ENCODE measurements around the gene CTSF. TPM values are rescaled to one million over a fixed set of nuclear protein-coding genes. Genes with fewer than 3 reads are reported as not detected.
A peak's percentile ranks its signal among the peaks of the same experiment; 100 is the strongest.
"Not testable (repeated sequence)": the region's sequence is repeated elsewhere in the genome, so short reads cannot be mapped to it uniquely, and the experiment has no call there.

The CTSF gene
- total RNA-seq, 1 donor from 2014 or later: 0.73 TPM

- Mint-ChIP-seq H3K27me3 (ENCODE audit: insufficient read depth) (no peaks in the 10 kb centered on the region), H3K4me1 (ENCODE audit: low read depth) (peaks cover 6% of the 10 kb centered on the region), H3K4me3 (no peak overlapping the region), H3K9me3 (no peaks in the 10 kb centered on the region), H3K36me3 (ENCODE audit: low read depth) (peaks cover 17% of the 10 kb centered on the region), H3K27ac (no peak overlapping the region)
- intact Hi-C loops (cut with micrococcal nuclease): no loop called here
- no peak for DNase-seq (ENCODE audit: low spot score)
Measured at GRCh38 chr11:66600219-66600618, 31.8 kb upstream of the CTSF start.

DNA sequence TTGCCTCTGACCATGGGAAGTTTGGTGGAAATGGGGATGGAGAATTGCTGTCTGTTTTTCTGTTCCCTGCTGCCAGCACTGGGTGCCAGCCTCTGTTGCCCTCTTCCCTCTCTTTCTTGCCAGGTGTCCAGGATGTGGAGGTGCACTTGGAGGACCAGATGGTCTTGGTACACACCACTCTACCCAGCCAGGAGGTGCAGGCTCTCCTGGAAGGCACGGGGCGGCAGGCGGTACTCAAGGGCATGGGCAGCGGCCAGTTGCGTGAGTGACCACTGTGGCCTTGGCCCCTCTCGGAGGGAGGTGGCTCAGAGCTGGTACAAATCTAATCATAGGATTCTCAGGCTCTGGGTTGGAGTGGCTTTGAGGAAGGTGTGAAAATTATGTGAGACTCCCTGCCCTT, 30.6 kb upstream of the CTSF start:
- peaks cover 13% of the 10 kb centered on the region for H3K4me1 Mint-ChIP-seq (ENCODE audit: low read depth)
- intact Hi-C loops (cut with micrococcal nuclease): no loop called here
- peaks cover 9% of the 10 kb centered on the region for H3K36me3 Mint-ChIP-seq (ENCODE audit: low read depth)
- no peak overlapping the region for H3K27ac Mint-ChIP-seq
- no peak overlapping the region for H3K4me3 Mint-ChIP-seq
- no peaks in the 10 kb centered on the region for H3K27me3 Mint-ChIP-seq (ENCODE audit: insufficient read depth)
- no peak for DNase-seq (ENCODE audit: low spot score)
- H3K9me3 Mint-ChIP-seq: no peaks in the 10 kb centered on the region

- Mint-ChIP-seq H3K36me3 (ENCODE audit: low read depth) (peaks cover 4% of the 10 kb centered on the region), H3K27me3 (ENCODE audit: insufficient read depth) (no peaks in the 10 kb centered on the region), H3K4me1 (ENCODE audit: low read depth) (peaks cover 30% of the 10 kb centered on the region), H3K9me3 (no peaks in the 10 kb centered on the region), H3K27ac (peak overlapping the region; percentile 68), H3K4me3 (peak overlapping the region; percentile 72)
- no peak for DNase-seq (ENCODE audit: low spot score)
- intact Hi-C loops (cut with micrococcal nuclease): no loop called here
Measured at GRCh38 chr11:66595245-66595904, 27.0 kb upstream of the CTSF start.

- Mint-ChIP-seq H3K9me3 (no peaks in the 10 kb centered on the region), H3K27ac (peak overlapping the region; percentile 97), H3K4me1 (ENCODE audit: low read depth) (peaks cover 30% of the 10 kb centered on the region), H3K27me3 (ENCODE audit: insufficient read depth) (no peaks in the 10 kb centered on the region), H3K36me3 (ENCODE audit: low read depth) (peaks cover 3% of the 10 kb centered on the region), H3K4me3 (peak overlapping the region; percentile 100)
- intact Hi-C loops (cut with micrococcal nuclease): loop anchor here (1.0 to 2.0 kb wide), 6 partner anchors 23 to 249 kb away; partner anchors contain the start of genes ACTN3, RBM14, RBM4 and RCE1
- DNase-seq (ENCODE audit: low spot score): no peak
Measured at GRCh38 chr11:66593650-66594049, 25.2 kb upstream of the CTSF start.

DNA sequence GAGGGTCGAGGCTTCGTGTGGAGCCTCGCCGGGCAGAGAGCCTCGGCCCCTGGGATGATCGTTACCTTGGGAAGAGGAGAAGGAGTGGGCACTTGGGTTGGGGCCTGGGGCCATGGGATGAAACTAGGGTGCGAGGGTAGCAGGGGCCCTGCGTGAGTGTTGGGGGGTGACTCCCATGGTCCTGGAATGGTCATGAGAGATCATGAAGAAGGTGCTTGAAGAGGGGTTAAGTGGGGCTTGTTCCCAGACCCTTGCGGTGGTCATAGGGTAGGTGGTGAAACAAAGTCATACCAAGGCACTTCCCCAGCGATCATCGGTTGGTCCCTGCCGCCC, 24.9 kb upstream of the CTSF start:
- Mint-ChIP-seq H3K27me3 (ENCODE audit: insufficient read depth) (no peaks in the 10 kb centered on the region), H3K4me3 (peak overlapping the region; percentile 100), H3K4me1 (ENCODE audit: low read depth) (peaks cover 30% of the 10 kb centered on the region), H3K36me3 (ENCODE audit: low read depth) (peaks cover 3% of the 10 kb centered on the region), H3K9me3 (no peaks in the 10 kb centered on the region), H3K27ac (peak overlapping the region; percentile 97)
- intact Hi-C loops (cut with micrococcal nuclease): loop anchor here (1.0 to 2.0 kb wide), 6 partner anchors 23 to 250 kb away; partner anchors contain the start of genes ACTN3, RBM14, RBM4 and RCE1
- no peak for DNase-seq (ENCODE audit: low spot score)

GRCh38 chr11:66592457-66593302, 24.3 kb upstream of the CTSF start, which contains the start of the genes CCDC87 and CCS:
Gene CCDC87 (minus strand): TSS chr11:66593063. CDS start chr11:66593015, 48 bp downstream.
Gene CCS (plus strand): TSS chr11:66593185. CDS start chr11:66593262, 77 bp downstream.
- H3K4me3 Mint-ChIP-seq: peak within 1 kb of the TSS; percentile 100
- H3K4me1 Mint-ChIP-seq (ENCODE audit: low read depth): peaks cover 30% of the 10 kb centered on the region
- DNase-seq (ENCODE audit: low spot score): peak; percentile 96
- H3K36me3 Mint-ChIP-seq (ENCODE audit: low read depth): peaks cover 3% of the 10 kb centered on the region
- H3K27me3 Mint-ChIP-seq (ENCODE audit: insufficient read depth): no peaks in the 10 kb centered on the region
- H3K9me3 Mint-ChIP-seq: no peaks in the 10 kb centered on the region
- intact Hi-C loops (cut with micrococcal nuclease): loop anchor here (1.0 to 2.0 kb wide), 6 partner anchors 24 to 250 kb away; partner anchors contain the start of genes ACTN3, RBM14, RBM4 and RCE1
- H3K27ac Mint-ChIP-seq: peak within 1 kb of the TSS; percentile 97

- peaks cover 3% of the 10 kb centered on the region for H3K36me3 Mint-ChIP-seq (ENCODE audit: low read depth)
- intact Hi-C loops (cut with micrococcal nuclease): no loop called here
- H3K4me1 Mint-ChIP-seq (ENCODE audit: low read depth): peaks cover 30% of the 10 kb centered on the region
- H3K27me3 Mint-ChIP-seq (ENCODE audit: insufficient read depth): no peaks in the 10 kb centered on the region
- no peak overlapping the region for H3K27ac Mint-ChIP-seq
- DNase-seq (ENCODE audit: low spot score): no peak
- no peak overlapping the region for H3K4me3 Mint-ChIP-seq
- H3K9me3 Mint-ChIP-seq: no peaks in the 10 kb centered on the region
Measured at GRCh38 chr11:66591175-66591574, 22.8 kb upstream of the CTSF start.

DNA sequence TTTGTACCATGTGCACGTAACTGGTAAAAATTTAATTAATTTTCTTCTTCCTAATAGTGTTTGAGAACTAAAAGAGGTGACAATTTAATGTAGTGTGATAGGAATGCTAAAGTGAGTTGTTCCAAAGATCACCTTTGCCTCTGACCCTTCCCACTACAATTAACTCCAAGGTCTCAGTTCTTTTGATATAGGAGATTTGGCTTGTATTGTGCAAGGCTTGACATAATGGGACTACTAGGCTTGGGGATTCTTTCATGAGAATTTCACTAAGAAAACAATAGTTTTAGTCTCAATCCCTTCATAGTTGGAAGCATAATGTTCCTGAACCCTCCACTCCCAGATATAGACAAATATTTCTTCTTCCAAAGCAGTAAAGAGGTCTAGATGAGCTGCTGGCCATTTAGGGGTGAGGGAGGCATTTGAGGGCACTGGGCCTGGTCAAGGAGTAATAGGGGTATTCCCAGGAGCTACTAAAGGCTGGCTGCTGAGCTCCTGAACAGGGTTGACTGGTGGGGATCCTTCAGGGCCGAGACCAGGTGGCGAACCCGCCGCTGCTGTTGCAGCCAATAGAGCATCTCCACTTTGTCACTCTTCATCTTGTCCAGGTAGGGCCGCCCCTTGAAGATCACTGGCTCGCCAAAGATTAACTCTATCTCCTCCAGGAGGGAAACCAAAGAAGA, 21.7 kb upstream of the CTSF start:
- intact Hi-C loops (cut with micrococcal nuclease): no loop called here
- Mint-ChIP-seq H3K4me3 (no peak overlapping the region), H3K4me1 (ENCODE audit: low read depth) (peaks cover 24% of the 10 kb centered on the region), H3K27ac (no peak overlapping the region), H3K36me3 (ENCODE audit: low read depth) (peaks cover 3% of the 10 kb centered on the region), H3K27me3 (ENCODE audit: insufficient read depth) (no peaks in the 10 kb centered on the region), H3K9me3 (no peaks in the 10 kb centered on the region)
- no peak for DNase-seq (ENCODE audit: low spot score)

DNA sequence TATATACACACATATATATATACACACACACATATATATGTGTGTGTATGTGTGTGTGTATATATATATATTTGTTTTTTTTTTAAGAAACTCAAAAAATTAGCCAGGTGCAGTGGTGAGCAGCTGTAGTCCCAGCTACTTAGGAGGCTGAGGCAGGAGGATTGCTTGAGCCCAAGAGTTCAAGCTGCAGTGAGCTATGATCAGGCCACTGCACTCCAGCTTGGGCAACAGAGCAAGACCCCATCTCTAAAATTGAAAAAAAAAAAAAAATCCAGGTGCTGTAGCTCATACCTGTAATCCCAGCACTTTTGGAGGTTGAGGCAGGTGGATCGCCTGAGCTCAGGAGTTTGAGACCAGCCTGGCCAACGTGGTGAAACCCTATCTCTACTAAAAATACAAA, 20.9 kb upstream of the CTSF start:
- H3K9me3 Mint-ChIP-seq; H3K36me3 Mint-ChIP-seq (ENCODE audit: low read depth); H3K27ac Mint-ChIP-seq; H3K27me3 Mint-ChIP-seq (ENCODE audit: insufficient read depth); intact Hi-C loops (cut with micrococcal nuclease); H3K4me3 Mint-ChIP-seq; DNase-seq (ENCODE audit: low spot score): not testable (repeated sequence)
- H3K4me1 Mint-ChIP-seq (ENCODE audit: low read depth): peaks cover 17% of the 10 kb centered on the region

DNA sequence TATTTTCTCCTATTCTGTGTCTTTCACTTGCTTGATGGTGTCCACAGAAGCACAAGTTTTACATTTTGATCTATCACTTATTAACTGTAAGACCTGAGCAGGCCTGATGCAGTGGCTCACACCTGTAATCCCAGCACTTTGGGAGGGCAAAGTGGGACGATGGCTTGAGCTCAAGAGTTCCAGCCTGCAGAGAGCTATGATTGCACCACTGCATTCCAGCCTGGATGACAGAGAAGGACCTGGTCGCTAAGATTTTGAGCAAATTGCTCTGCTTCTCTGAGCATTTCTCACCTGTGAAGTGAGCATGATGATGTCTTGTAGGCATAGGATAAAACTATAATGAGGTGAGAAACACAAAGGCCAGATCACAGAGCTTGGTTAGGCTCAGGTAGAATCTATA, 17.7 kb upstream of the CTSF start:
- Mint-ChIP-seq H3K4me1 (ENCODE audit: low read depth) (peaks cover under 1% of the 10 kb centered on the region), H3K27me3 (ENCODE audit: insufficient read depth) (peaks cover 2% of the 10 kb centered on the region), H3K36me3 (ENCODE audit: low read depth) (peaks cover 3% of the 10 kb centered on the region), H3K4me3 (no peak overlapping the region), H3K9me3 (peaks cover 9% of the 10 kb centered on the region), H3K27ac (no peak overlapping the region)
- DNase-seq (ENCODE audit: low spot score): no peak
- intact Hi-C loops (cut with micrococcal nuclease): no loop called here

DNA sequence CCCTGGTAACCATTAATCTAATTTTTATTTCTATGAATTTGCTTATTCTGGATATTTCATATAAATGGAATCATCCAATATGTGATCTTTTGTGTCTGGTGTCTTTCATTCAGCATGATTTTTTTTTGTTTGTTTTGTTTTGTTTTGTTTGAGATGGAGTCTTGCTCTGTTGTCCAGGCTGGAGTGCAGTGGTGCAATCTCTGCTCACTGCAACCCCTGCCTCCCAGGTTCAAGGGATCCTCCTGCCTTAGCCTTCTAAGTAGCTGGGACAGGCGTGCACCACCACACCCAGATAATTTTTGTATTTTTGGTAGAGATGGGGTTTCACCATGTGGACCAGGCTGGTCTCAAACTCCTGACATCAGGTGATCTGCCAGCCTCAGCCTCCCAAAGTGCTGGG, 17.0 kb upstream of the CTSF start:
- DNase-seq (ENCODE audit: low spot score); H3K4me1 Mint-ChIP-seq (ENCODE audit: low read depth); H3K27me3 Mint-ChIP-seq (ENCODE audit: insufficient read depth); H3K9me3 Mint-ChIP-seq; H3K27ac Mint-ChIP-seq; H3K4me3 Mint-ChIP-seq; intact Hi-C loops (cut with micrococcal nuclease); H3K36me3 Mint-ChIP-seq (ENCODE audit: low read depth): not testable (repeated sequence)

DNA sequence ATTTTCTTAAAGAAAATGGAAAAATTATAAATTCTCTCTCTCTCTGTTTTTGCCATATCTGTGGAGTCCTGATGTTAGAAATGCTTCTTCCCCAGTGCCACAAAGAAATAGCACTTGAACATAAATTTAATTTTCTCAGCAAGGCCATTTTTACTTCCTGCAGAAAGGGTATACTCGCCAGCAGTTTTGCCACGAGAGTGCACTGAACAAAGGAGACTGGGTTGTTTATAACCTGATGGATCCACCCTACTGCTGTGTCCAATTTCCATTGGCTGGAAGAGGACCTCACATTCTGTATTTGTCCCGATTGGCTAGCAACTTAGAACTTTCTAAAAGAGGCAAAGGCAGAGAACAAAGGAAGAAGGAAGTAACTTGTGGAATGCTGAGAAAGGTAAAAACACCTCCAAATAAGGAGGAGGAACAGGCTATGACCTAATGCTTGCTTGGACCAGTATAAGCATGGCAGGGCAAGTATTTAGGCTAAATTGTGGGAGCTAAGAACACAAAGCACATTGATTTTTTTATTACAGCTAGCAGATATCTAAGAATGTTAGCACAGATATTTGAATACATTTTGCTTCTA, 14.2 kb upstream of the CTSF start:
- DNase-seq (ENCODE audit: low spot score); H3K36me3 Mint-ChIP-seq (ENCODE audit: low read depth); H3K4me3 Mint-ChIP-seq; H3K27ac Mint-ChIP-seq; intact Hi-C loops (cut with micrococcal nuclease); H3K9me3 Mint-ChIP-seq: not testable (repeated sequence)
- Mint-ChIP-seq H3K27me3 (ENCODE audit: insufficient read depth) (peaks cover 12% of the 10 kb centered on the region), H3K4me1 (ENCODE audit: low read depth) (peaks cover 14% of the 10 kb centered on the region)
